ENCODE measurements around the gene GPATCH3. TPM values are rescaled to one million over a fixed set of nuclear protein-coding genes. Genes with fewer than 3 reads are reported as not detected.
A peak's percentile ranks its signal among the peaks of the same experiment; 100 is the strongest.
"Not testable (repeated sequence)": the region's sequence is repeated elsewhere in the genome, so short reads cannot be mapped to it uniquely, and the experiment has no call there.

Gene GPATCH3
- total RNA-seq, 1 experiment from 2014 or later: 5.6 TPM

- H2AFZ ChIP-seq (ENCODE audit: low read length): peak within 1 kb of the TSS; percentile 75
- no peaks in the 10 kb centered on the region for H3K27me3 ChIP-seq (ENCODE audit: low read length)
- H3K9me3 ChIP-seq (ENCODE audit: low read length): no peaks in the 10 kb centered on the region
- H3K27ac ChIP-seq (ENCODE audit: low read length): peak within 1 kb of the TSS; percentile 83
- peaks cover 22% of the 10 kb centered on the region for H3K36me3 ChIP-seq (ENCODE audit: insufficient read depth, low read length)
- H3K4me1 ChIP-seq (ENCODE audit: low read length): peaks cover 20% of the 10 kb centered on the region
- peak; percentile 93 for DNase-seq
- peak within 1 kb of the TSS; percentile 84 for H3K4me2 ChIP-seq (ENCODE audit: low read depth, low read length, poor library complexity, severe bottlenecking)
- H3K4me3 ChIP-seq (ENCODE audit: low read length): peak within 1 kb of the TSS; percentile 94
- peak within 1 kb of the TSS; percentile 94 for H3K9ac ChIP-seq (ENCODE audit: low read length)
- peaks cover 6% of the 10 kb centered on the region; the same call in 1 of the 2 replicates for H4K20me1 ChIP-seq (ENCODE audit: insufficient read depth, low read depth, low read length)
- H3K79me2 ChIP-seq (ENCODE audit: low read length): peaks cover 22% of the 10 kb centered on the region
- no peaks in the 10 kb centered on the region for H3K9me2 ChIP-seq (replicated peaks; ENCODE audit: insufficient read depth, low read length)
Measured at GRCh38 chr1:26889551-26890466, 10.5 kb downstream of the GPATCH3 start, which contains the start of gene GPN2. GPN2 (minus strand) TSS chr1:26890283; CDS start chr1:26890096, 187 bp downstream.

GRCh38 chr1:26888231-26888630, 12.0 kb downstream of the GPATCH3 start:
- no peak overlapping the region for H3K27ac ChIP-seq (ENCODE audit: low read length)
- H3K9me3 ChIP-seq (ENCODE audit: low read length): no peaks in the 10 kb centered on the region
- H3K4me1 ChIP-seq (ENCODE audit: low read length): peaks cover 20% of the 10 kb centered on the region
- no peak overlapping the region for H3K4me2 ChIP-seq (ENCODE audit: low read depth, low read length, poor library complexity, severe bottlenecking)
- peaks cover 6% of the 10 kb centered on the region; the same call in 1 of the 2 replicates for H4K20me1 ChIP-seq (ENCODE audit: insufficient read depth, low read depth, low read length)
- H3K27me3 ChIP-seq (ENCODE audit: low read length): no peaks in the 10 kb centered on the region
- no peaks in the 10 kb centered on the region for H3K9me2 ChIP-seq (replicated peaks; ENCODE audit: insufficient read depth, low read length)
- no peak overlapping the region for H3K4me3 ChIP-seq (ENCODE audit: low read length)
- H3K36me3 ChIP-seq (ENCODE audit: insufficient read depth, low read length): peaks cover 30% of the 10 kb centered on the region
- no peak overlapping the region for H3K9ac ChIP-seq (ENCODE audit: low read length)
- DNase-seq: no peak
- peaks cover 25% of the 10 kb centered on the region for H3K79me2 ChIP-seq (ENCODE audit: low read length)
- no peak overlapping the region for H2AFZ ChIP-seq (ENCODE audit: low read length)

- peaks cover 20% of the 10 kb centered on the region for H3K4me1 ChIP-seq (ENCODE audit: low read length)
- no peaks in the 10 kb centered on the region for H3K9me2 ChIP-seq (replicated peaks; ENCODE audit: insufficient read depth, low read length)
- no peak overlapping the region for H3K4me3 ChIP-seq (ENCODE audit: low read length)
- H3K9ac ChIP-seq (ENCODE audit: low read length): no peak overlapping the region
- H4K20me1 ChIP-seq (ENCODE audit: insufficient read depth, low read depth, low read length): peaks cover 6% of the 10 kb centered on the region; the same call in 1 of the 2 replicates
- no peak overlapping the region for H3K4me2 ChIP-seq (ENCODE audit: low read depth, low read length, poor library complexity, severe bottlenecking)
- peaks cover 25% of the 10 kb centered on the region for H3K79me2 ChIP-seq (ENCODE audit: low read length)
- H3K27ac ChIP-seq (ENCODE audit: low read length): no peak overlapping the region
- peak; percentile 71 for DNase-seq
- H3K36me3 ChIP-seq (ENCODE audit: insufficient read depth, low read length): peaks cover 40% of the 10 kb centered on the region
- no peaks in the 10 kb centered on the region for H3K9me3 ChIP-seq (ENCODE audit: low read length)
- H2AFZ ChIP-seq (ENCODE audit: low read length): no peak overlapping the region
- no peaks in the 10 kb centered on the region for H3K27me3 ChIP-seq (ENCODE audit: low read length)
Measured at GRCh38 chr1:26887125-26887524, 13.1 kb downstream of the GPATCH3 start.

- H3K9ac ChIP-seq (ENCODE audit: low read length): no peak overlapping the region
- DNase-seq: no peak
Measured at GRCh38 chr1:26882696-26883463, 17.4 kb downstream of the GPATCH3 start.

GRCh38 chr1:26881611-26882010, 18.7 kb downstream of the GPATCH3 start:
- not testable (repeated sequence) for H3K4me3 ChIP-seq (ENCODE audit: low read length); H3K9me3 ChIP-seq (ENCODE audit: low read length); H4K20me1 ChIP-seq (ENCODE audit: insufficient read depth, low read depth, low read length); H3K9me2 ChIP-seq (replicated peaks; ENCODE audit: insufficient read depth, low read length); H3K27me3 ChIP-seq (ENCODE audit: low read length); H3K27ac ChIP-seq (ENCODE audit: low read length); H2AFZ ChIP-seq (ENCODE audit: low read length); H3K4me2 ChIP-seq (ENCODE audit: low read depth, low read length, poor library complexity, severe bottlenecking); DNase-seq; H3K79me2 ChIP-seq (ENCODE audit: low read length); H3K9ac ChIP-seq (ENCODE audit: low read length); H3K4me1 ChIP-seq (ENCODE audit: low read length)
- peaks cover 52% of the 10 kb centered on the region for H3K36me3 ChIP-seq (ENCODE audit: insufficient read depth, low read length)

More at GRCh38 chr1:26882696-26883463, 17.4 kb downstream of the GPATCH3 start:
- Histone ChIP-seq H4K20me1 (ENCODE audit: insufficient read depth, low read depth, low read length) (no peaks in the 10 kb centered on the region), H3K4me3 (ENCODE audit: low read length) (no peak overlapping the region), H3K27me3 (ENCODE audit: low read length) (no peaks in the 10 kb centered on the region), H3K4me2 (ENCODE audit: low read depth, low read length, poor library complexity, severe bottlenecking) (no peak overlapping the region), H3K27ac (ENCODE audit: low read length) (no peak overlapping the region), H3K79me2 (ENCODE audit: low read length) (peaks cover 6% of the 10 kb centered on the region; the same call in 1 of the 2 replicates), H3K9me3 (ENCODE audit: low read length) (no peaks in the 10 kb centered on the region), H3K9me2 (replicated peaks; ENCODE audit: insufficient read depth, low read length) (no peaks in the 10 kb centered on the region), H2AFZ (ENCODE audit: low read length) (no peak overlapping the region), H3K36me3 (ENCODE audit: insufficient read depth, low read length) (peaks cover 44% of the 10 kb centered on the region), H3K4me1 (ENCODE audit: low read length) (peaks cover under 1% of the 10 kb centered on the region)

- no peaks in the 10 kb centered on the region for H4K20me1 ChIP-seq (ENCODE audit: insufficient read depth, low read depth, low read length)
- peaks cover 40% of the 10 kb centered on the region for H3K36me3 ChIP-seq (ENCODE audit: insufficient read depth, low read length)
- H2AFZ ChIP-seq (ENCODE audit: low read length): no peak overlapping the region
- peaks cover 8% of the 10 kb centered on the region for H3K4me1 ChIP-seq (ENCODE audit: low read length)
- H3K4me3 ChIP-seq (ENCODE audit: low read length): no peak overlapping the region
- no peak overlapping the region for H3K9ac ChIP-seq (ENCODE audit: low read length)
- no peak overlapping the region for H3K27ac ChIP-seq (ENCODE audit: low read length)
- 0 out of 2 replicates have a peak, but pooled peaks cover 3% of the 10 kb centered on the region for H3K79me2 ChIP-seq (ENCODE audit: low read length)
- no peaks in the 10 kb centered on the region for H3K27me3 ChIP-seq (ENCODE audit: low read length)
- H3K4me2 ChIP-seq (ENCODE audit: low read depth, low read length, poor library complexity, severe bottlenecking): no peak overlapping the region
- no peaks in the 10 kb centered on the region for H3K9me2 ChIP-seq (replicated peaks; ENCODE audit: insufficient read depth, low read length)
- no peak for DNase-seq
- H3K9me3 ChIP-seq (ENCODE audit: low read length): no peaks in the 10 kb centered on the region
Measured at GRCh38 chr1:26879793-26880192, 20.5 kb downstream of the GPATCH3 start.

GRCh38 chr1:26877326-26877725, 22.9 kb downstream of the GPATCH3 start:
- Histone ChIP-seq H3K9ac (ENCODE audit: low read length) (no peak overlapping the region; the same call in 1 of the 2 replicates), H3K27ac (ENCODE audit: low read length) (peak overlapping the region; percentile 34)

GRCh38 chr1:26874896-26875295, 25.4 kb downstream of the GPATCH3 start:
- no peaks in the 10 kb centered on the region for H3K9me3 ChIP-seq (ENCODE audit: low read length)
- H3K9me2 ChIP-seq (replicated peaks; ENCODE audit: insufficient read depth, low read length): no peaks in the 10 kb centered on the region
- no peaks in the 10 kb centered on the region for H3K27me3 ChIP-seq (ENCODE audit: low read length)

More at GRCh38 chr1:26877326-26877725, 22.9 kb downstream of the GPATCH3 start:
- Histone ChIP-seq H3K79me2 (ENCODE audit: low read length) (no peaks in the 10 kb centered on the region), H3K4me1 (ENCODE audit: low read length) (peaks cover 8% of the 10 kb centered on the region), H3K4me2 (ENCODE audit: low read depth, low read length, poor library complexity, severe bottlenecking) (peak overlapping the region; percentile 47), H3K36me3 (ENCODE audit: insufficient read depth, low read length) (peaks cover 23% of the 10 kb centered on the region), H3K4me3 (ENCODE audit: low read length) (no peak overlapping the region), H3K27me3 (ENCODE audit: low read length) (no peaks in the 10 kb centered on the region), H3K9me2 (replicated peaks; ENCODE audit: insufficient read depth, low read length) (no peaks in the 10 kb centered on the region), H2AFZ (ENCODE audit: low read length) (no peak overlapping the region), H3K9me3 (ENCODE audit: low read length) (no peaks in the 10 kb centered on the region), H4K20me1 (ENCODE audit: insufficient read depth, low read depth, low read length) (no peaks in the 10 kb centered on the region)
- DNase-seq: no peak

More at GRCh38 chr1:26874896-26875295, 25.4 kb downstream of the GPATCH3 start:
- Histone ChIP-seq H3K4me3 (ENCODE audit: low read length) (no peak overlapping the region), H3K4me1 (ENCODE audit: low read length) (peaks cover 8% of the 10 kb centered on the region), H4K20me1 (ENCODE audit: insufficient read depth, low read depth, low read length) (no peaks in the 10 kb centered on the region), H3K36me3 (ENCODE audit: insufficient read depth, low read length) (peaks cover 10% of the 10 kb centered on the region), H3K27ac (ENCODE audit: low read length) (no peak overlapping the region), H3K79me2 (ENCODE audit: low read length) (no peaks in the 10 kb centered on the region), H3K9ac (ENCODE audit: low read length) (no peak overlapping the region), H3K4me2 (ENCODE audit: low read depth, low read length, poor library complexity, severe bottlenecking) (no peak overlapping the region), H2AFZ (ENCODE audit: low read length) (no peak overlapping the region)
- DNase-seq: no peak
